Smooth muscle cell (in vitro differentiated cells): ENCODE measurements around the gene NKAIN2. TPM values are rescaled to one million over a fixed set of nuclear protein-coding genes. Genes with fewer than 3 reads are reported as not detected.

Source experiments
- DNase-seq: peaks from one replicate; lab custom pipeline; 2025; ENCODE audit not compliant: unreplicated experiment; lab: John Stamatoyannopoulos, UW
- H2AFZ ChIP-seq: fragments of 200-600 bp; sonication (generic); 2 replicates; pipeline ENCODE4 v1.6.0; 2016; ENCODE audit warnings: antibody characterized with exemption, low read depth, mild to moderate bottlenecking
- H3F3A ChIP-seq: fragments of 200-600 bp; sonication (generic); 2 replicates; pipeline ENCODE4 v1.6.0; 2017; ENCODE audit warnings: antibody characterized with exemption, low read depth
- H3K27ac ChIP-seq: fragments of 200-600 bp; sonication (generic); 2 replicates; pipeline ENCODE4 v1.5.1; 2016; ENCODE audit warnings: low read depth, mild to moderate bottlenecking
- H3K27me3 ChIP-seq: fragments of 200-600 bp; sonication (generic); 2 replicates; pipeline ENCODE4 v1.6.1; 2016; ENCODE audit warnings: low read depth, mild to moderate bottlenecking
- H3K36me3 ChIP-seq: fragments of 200-600 bp; sonication (generic); 2 replicates; pipeline ENCODE4 v1.5.1; 2016; ENCODE audit warnings: low read depth
- H3K4me1 ChIP-seq: fragments of 200-600 bp; sonication (generic); 2 replicates; pipeline ENCODE4 v1.5.1; 2016; ENCODE audit warnings: low read depth
- H3K4me2 ChIP-seq: fragments of 200-600 bp; sonication (generic); 2 replicates; pipeline ENCODE4 v1.6.0; 2016; ENCODE audit warnings: mild to moderate bottlenecking
- H3K4me3 ChIP-seq: fragments of 200-600 bp; sonication (generic); 2 replicates; pipeline ENCODE4 v1.5.1; 2016; ENCODE audit warnings: mild to moderate bottlenecking
- H3K79me2 ChIP-seq: fragments of 200-600 bp; sonication (generic); 2 replicates; pipeline ENCODE4 v1.6.0; 2016; ENCODE audit warnings: low read depth, mild to moderate bottlenecking
- H3K9ac ChIP-seq: fragments of 200-600 bp; sonication (generic); 2 replicates; pipeline ENCODE4 v1.6.0; 2016; ENCODE audit warnings: low read depth
- H3K9me3 ChIP-seq: fragments of 200-600 bp; sonication (generic); replicated peaks from 2 replicates; pipeline ENCODE4 v1.5.1; 2016; ENCODE audit warnings: low read depth
- H4K20me1 ChIP-seq: fragments of 200-600 bp; sonication (generic); 2 replicates; pipeline ENCODE4 v1.6.0; 2016; ENCODE audit warnings: low read depth
- CTCF ChIP-seq: fragments of 200-600 bp; sonication (generic); IDR thresholded peaks from 2 replicates; pipeline ENCODE4 v1.5.1; 2017; ENCODE audit warnings: borderline replicate concordance, mild to moderate bottlenecking, antibody characterized with exemption; ENCODE audit not compliant: insufficient read depth, poor library complexity, severe bottlenecking
- WGBS: methylation state at CpG from one replicate; pipeline ENCODE4 v1.1.7; 2016; ENCODE audit warnings: low lambda C conversion rate; 5-methylcytosine and 5-hydroxymethylcytosine counted together
- polyA plus RNA-seq: library from polyadenylated mRNA; unstranded; fragments of >200 nt; fragmentation: Nextera tagmentation; extraction: Ambion mirVana; gene quantifications from 2 replicates; pipeline ENCODE4 v1.2.1, GENCODE V29; 2016
- total RNA-seq: library from RNA; depleted of rRNA; stranded (reverse); fragments of >200 nt; gene quantifications from 2 replicates; pipeline ENCODE4 v1.2.3, GENCODE V29; 2014

NKAIN2 gene
- total and polyA plus RNA-seq, 2 experiments from 2014 or later = 0.09 TPM; not detected in 1

- no peak overlapping the region for H2AFZ ChIP-seq
- TF ChIP-seq CTCF = no peak
- no peaks in the 10 kb centered on the region for H3K79me2 ChIP-seq
- H3K9me3 ChIP-seq = no peaks in the 10 kb centered on the region
- H3K4me1 ChIP-seq = no peaks in the 10 kb centered on the region
- H3K9ac ChIP-seq = no peak overlapping the region
- no peaks in the 10 kb centered on the region for H3K27me3 ChIP-seq
- no peaks in the 10 kb centered on the region for H3F3A ChIP-seq
- H3K36me3 ChIP-seq = no peaks in the 10 kb centered on the region
- H3K27ac ChIP-seq = no peak overlapping the region
- no peak for DNase-seq
- H3K4me2 ChIP-seq = no peak overlapping the region
- H4K20me1 ChIP-seq = no peaks in the 10 kb centered on the region
- 95% methylated on average over 3 of the region's 3 CpGs for WGBS
- no peak overlapping the region for H3K4me3 ChIP-seq
Observed at GRCh38 chr6:124223611-124224345, 420.1 kb downstream of the NKAIN2 start.

- Histone ChIP-seq H3K27ac (no peak overlapping the region), H3K27me3 (no peaks in the 10 kb centered on the region), H3K79me2 (no peaks in the 10 kb centered on the region), H3K9ac (no peak overlapping the region), H3K4me1 (no peaks in the 10 kb centered on the region), H3K4me3 (no peak overlapping the region), H3F3A (no peaks in the 10 kb centered on the region), H3K4me2 (no peak overlapping the region), H3K36me3 (no peaks in the 10 kb centered on the region), H4K20me1 (no peaks in the 10 kb centered on the region), H3K9me3 (no peaks in the 10 kb centered on the region), H2AFZ (no peak overlapping the region)
- 77% methylated on average over 1 of the region's 1 CpG for WGBS
- no peak for TF ChIP-seq CTCF
- no peak for DNase-seq
Observed at GRCh38 chr6:124226396-124226795, 422.7 kb downstream of the NKAIN2 start.

- WGBS = 80% methylated on average over 1 of the region's 1 CpG
- no peak overlapping the region for H3K9ac ChIP-seq
- no peaks in the 10 kb centered on the region for H3F3A ChIP-seq
- H3K79me2 ChIP-seq = no peaks in the 10 kb centered on the region
- H3K9me3 ChIP-seq = no peaks in the 10 kb centered on the region
- no peaks in the 10 kb centered on the region for H3K36me3 ChIP-seq
- H3K27ac ChIP-seq = no peak overlapping the region
- no peak for DNase-seq
- H3K4me2 ChIP-seq = no peak overlapping the region
- H3K4me3 ChIP-seq = no peak overlapping the region
- no peak overlapping the region for H2AFZ ChIP-seq
- H4K20me1 ChIP-seq = no peaks in the 10 kb centered on the region
- TF ChIP-seq CTCF = no peak
- H3K4me1 ChIP-seq = no peaks in the 10 kb centered on the region
- no peaks in the 10 kb centered on the region for H3K27me3 ChIP-seq
Observed at GRCh38 chr6:124233221-124233620, 429.6 kb downstream of the NKAIN2 start.

GRCh38 chr6:124234801-124235200 is 431.1 kb downstream of the NKAIN2 start:
- no peak for TF ChIP-seq CTCF
- Histone ChIP-seq H3K36me3 (no peaks in the 10 kb centered on the region), H2AFZ (no peak overlapping the region), H4K20me1 (no peaks in the 10 kb centered on the region), H3K27me3 (no peaks in the 10 kb centered on the region), H3K4me3 (no peak overlapping the region), H3K79me2 (no peaks in the 10 kb centered on the region), H3K4me2 (no peak overlapping the region), H3K9me3 (no peaks in the 10 kb centered on the region), H3K9ac (no peak overlapping the region), H3K27ac (no peak overlapping the region), H3K4me1 (no peaks in the 10 kb centered on the region), H3F3A (no peaks in the 10 kb centered on the region)
- 95% methylated on average over 2 of the region's 2 CpGs for WGBS
- DNase-seq = no peak
